AG10803 (cell line): ENCODE results near the gene ST6GALNAC2.
"Not testable (repeated sequence)": the region's sequence is repeated elsewhere in the genome, so short reads cannot be mapped to it uniquely, and the experiment has no call there.

ENCODE experiments used
- DNase-seq: peaks from one replicate; pipeline ENCODE4 v3.0.0; 2010; ENCODE audit warnings: low read depth
- H3K4me3 ChIP-seq: 2 replicates; pipeline ENCODE4 v1.5.1; 2011; ENCODE audit warnings: mild to moderate bottlenecking, low read length, control low read depth
- TF ChIP-seq, protein P1 (sequence below): conservative IDR thresholded peaks from 2 replicates; pipeline ENCODE4 v1.5.1; 2011; ENCODE audit warnings: mild to moderate bottlenecking, low read length, control low read depth, inconsistent platforms

Gene ST6GALNAC2

DNA sequence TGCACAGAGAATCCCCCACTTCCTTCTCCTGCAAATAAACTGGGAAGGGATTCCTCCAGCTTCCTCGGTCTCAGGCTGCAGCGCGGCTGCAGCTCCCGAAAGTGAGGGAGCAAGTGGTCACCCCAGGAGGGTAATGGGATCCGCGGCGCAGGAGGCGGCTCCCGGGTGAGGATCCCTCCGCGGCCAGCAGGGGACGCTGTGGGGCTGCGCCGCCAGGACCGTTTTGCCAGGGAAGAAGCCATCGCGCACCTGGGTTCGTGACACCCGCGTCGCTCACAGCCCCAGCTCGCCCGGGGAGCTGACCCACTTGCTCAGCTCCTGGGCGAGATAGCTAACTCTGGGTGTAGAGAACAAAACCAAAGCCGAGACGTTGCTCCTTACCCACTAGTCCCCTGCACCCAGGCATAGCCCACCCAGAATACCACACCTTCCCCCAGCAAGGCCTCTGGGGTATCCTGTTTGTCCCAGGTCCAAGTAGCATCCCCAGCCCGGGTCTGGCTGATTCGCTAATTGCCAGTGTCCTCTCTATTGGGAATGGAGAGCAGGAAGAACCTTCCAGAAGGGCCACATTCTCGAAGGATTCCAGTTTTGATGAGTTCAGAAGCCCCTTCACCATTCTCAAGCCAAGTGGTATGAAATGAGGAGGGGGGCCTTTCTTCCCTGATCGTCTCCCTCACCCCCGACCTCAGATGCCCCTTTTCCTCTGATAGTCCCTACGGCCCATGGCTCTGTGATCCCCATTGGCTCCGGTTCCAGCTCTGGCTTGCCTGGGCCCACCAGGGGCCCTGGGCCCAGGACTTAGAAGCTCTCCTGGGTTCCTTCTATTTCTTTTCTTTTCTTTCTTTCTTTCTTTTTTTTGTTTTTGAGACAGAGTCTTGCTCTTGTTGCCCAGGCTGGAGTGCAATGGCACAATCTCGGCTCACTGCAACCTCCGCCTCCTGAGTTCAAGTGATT is 62.3 kb downstream of the ST6GALNAC2 start:
- TF ChIP-seq, protein P1, sequence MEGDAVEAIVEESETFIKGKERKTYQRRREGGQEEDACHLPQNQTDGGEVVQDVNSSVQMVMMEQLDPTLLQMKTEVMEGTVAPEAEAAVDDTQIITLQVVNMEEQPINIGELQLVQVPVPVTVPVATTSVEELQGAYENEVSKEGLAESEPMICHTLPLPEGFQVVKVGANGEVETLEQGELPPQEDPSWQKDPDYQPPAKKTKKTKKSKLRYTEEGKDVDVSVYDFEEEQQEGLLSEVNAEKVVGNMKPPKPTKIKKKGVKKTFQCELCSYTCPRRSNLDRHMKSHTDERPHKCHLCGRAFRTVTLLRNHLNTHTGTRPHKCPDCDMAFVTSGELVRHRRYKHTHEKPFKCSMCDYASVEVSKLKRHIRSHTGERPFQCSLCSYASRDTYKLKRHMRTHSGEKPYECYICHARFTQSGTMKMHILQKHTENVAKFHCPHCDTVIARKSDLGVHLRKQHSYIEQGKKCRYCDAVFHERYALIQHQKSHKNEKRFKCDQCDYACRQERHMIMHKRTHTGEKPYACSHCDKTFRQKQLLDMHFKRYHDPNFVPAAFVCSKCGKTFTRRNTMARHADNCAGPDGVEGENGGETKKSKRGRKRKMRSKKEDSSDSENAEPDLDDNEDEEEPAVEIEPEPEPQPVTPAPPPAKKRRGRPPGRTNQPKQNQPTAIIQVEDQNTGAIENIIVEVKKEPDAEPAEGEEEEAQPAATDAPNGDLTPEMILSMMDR: peak; percentile 96
- H3K4me3 ChIP-seq: no peak overlapping the region
- peak; percentile 47 for DNase-seq

DNA sequence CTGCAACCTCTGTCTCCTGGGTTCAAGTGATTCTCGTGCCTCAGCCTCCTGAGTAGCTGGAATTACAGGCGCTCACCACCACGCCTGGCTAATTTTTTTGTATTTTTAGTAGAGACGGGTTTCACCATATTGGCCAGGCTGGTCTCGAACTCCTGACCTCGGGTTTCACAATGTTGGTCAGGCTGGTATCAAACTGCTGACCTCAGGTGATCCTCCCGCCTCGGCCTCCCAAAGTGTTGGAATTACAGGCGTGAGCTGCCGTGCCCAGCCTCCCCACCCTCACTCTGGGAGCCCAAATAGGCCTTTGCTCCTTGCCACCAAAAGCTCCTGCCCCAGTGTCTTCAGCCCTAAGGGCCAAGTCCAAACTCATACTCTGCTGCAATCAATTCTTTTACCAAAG is 64.0 kb downstream of the ST6GALNAC2 start:
- H3K4me3 ChIP-seq, DNase-seq: not testable (repeated sequence)

DNA sequence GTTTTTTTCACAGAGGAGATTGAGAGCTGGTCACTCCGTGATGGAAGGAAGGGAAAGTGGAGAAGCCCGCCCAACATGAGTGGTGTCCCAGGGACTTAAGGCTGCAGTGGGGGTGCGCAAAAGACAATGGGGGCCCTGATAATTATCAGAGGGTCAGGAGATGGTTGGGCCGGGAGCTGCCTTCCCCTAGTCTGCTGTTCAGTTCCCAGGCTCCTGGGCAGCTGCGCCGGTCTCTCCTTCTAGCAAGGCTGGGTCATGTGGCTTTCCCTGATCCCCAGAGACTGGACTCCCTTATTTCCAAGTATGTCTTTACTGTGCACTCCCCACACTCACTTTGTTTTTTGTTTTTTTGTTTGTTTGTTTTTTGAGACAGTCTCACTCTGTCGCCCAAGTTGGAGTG is 64.4 kb downstream of the ST6GALNAC2 start:
- H3K4me3 ChIP-seq: no peak overlapping the region
- TF ChIP-seq, protein P1: no peak
- DNase-seq: no peak

DNA sequence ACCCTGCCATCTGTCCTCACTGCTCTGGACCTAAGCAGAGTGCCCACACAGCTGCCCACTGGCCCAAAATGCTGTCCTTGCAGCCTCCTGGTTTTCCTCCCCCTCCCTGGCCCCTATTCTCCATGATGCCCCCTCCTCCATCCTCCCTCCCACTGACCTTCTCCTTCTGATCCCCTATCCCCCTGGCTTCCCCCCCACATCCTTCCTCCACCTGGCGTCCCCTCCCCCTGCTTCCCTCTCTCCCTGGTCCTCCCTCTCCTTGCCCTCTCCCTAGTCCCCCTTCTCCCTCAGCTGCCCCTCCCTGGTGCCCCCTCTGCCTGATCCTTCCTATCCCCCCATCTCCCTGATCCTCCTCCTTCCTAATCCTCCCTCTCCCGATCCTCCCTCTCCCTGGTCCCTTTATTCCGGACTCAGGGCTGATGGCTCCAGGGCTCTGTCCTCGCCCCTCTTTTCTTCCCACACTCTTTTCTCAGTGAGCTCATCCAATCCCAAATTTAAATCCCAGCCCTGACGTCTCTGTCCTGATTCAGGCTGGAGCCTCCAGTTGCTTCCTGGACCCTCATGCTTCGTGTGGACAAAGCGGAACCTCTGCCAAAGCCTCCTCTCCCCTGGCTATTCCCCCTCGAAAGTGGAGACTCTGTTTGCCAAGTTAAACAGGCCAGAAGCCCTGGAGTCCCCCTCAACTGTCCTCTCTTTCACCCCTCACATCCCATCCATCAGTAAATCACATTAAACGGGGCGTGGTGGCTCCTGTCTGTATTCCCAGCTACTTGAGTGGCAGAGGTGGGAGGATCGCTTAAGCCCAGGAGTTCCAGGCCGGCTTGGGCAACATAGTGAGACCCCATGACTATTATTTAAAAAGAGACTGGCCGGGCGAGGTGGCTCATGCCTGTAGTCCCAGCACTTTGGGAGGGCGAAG is 66.4 kb downstream of the ST6GALNAC2 start:
- H3K4me3 ChIP-seq: no peak overlapping the region
- TF ChIP-seq, protein P1: no peak
- DNase-seq: no peak

DNA sequence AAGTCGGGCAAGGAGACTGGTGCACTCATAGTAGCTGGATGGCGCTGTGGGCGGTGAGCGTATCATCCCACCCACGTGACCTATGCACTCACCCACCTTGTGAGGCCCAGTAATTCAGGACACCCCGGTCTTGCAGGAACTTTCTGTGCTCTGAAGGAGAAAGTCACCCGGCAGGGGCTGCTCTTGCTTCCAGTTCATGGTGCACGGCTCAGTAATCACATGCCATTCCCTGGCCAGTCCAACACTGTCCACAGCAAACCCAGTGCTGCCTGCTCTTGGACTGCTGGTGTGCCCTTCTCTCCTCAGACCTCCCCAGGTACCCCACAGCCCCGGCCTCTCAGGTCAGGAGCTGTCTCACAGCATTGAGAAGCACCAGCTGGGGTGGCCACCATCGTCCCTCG is 68.0 kb downstream of the ST6GALNAC2 start:
- no peak for DNase-seq
- TF ChIP-seq, protein P1: no peak

More for the DNA sequence above, 68.0 kb downstream of the ST6GALNAC2 start:
- no peak overlapping the region for H3K4me3 ChIP-seq
